Stimulated activated CD4-positive, alpha-beta T cell treated with anti-CD3 and anti-CD28 coated beads, Interleukin-15, amount 100 ng/mL, for 1 hour (primary cell): ENCODE results near the gene SLC9A3.

Source experiments
- DNase-seq, 2 donors: peaks; one replicate each; pipeline ENCODE4 v3.0.0-alpha.2; 2020; ENCODE audit warnings: low read depth in 1 of 2, low spot score in 1 of 2

The SLC9A3 gene

GRCh38 chr5:432201-432927, 91.9 kb downstream of the SLC9A3 start:
- no peak for DNase-seq

- no peak for DNase-seq
These were observed 92.6 kb downstream of the SLC9A3 start for GRCh38 chr5:431711-432050.

DNA sequence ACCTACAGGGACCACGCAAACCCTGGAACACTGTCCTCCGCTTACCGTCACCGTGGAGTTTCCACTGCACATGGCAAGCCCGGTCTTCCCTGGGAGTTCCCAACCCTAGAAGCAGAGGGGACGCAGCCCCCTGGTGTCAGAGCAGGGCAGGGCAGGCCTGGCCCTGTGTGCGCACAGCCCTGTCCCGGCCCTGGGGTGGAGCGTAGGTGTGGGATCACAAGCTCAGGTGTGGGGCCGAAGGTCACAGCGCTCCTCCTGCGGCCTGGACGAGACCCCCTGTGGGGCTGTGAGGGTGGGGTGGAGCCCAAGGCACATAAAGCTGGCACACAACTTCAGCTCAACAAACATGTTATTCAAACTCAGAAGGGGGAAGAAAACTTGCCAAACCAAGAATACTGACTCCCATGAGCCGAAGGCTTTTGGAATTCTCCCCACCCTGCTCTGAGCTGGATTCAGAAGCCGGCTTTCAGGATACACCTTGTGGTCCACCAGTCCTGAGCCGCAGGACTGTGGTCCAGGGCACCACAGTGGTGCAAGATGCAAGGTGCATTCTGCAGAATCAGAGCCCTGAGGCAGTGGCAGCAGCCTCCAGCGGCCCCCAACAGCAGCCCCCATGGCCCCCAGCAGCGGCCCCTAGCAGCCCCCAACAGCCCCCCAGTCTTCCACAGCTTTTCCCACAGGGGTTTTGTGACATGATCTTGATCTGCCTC, 93.1 kb downstream of the SLC9A3 start:
- DNase-seq, result peak in 1 of 2 donors; percentile 49

DNA sequence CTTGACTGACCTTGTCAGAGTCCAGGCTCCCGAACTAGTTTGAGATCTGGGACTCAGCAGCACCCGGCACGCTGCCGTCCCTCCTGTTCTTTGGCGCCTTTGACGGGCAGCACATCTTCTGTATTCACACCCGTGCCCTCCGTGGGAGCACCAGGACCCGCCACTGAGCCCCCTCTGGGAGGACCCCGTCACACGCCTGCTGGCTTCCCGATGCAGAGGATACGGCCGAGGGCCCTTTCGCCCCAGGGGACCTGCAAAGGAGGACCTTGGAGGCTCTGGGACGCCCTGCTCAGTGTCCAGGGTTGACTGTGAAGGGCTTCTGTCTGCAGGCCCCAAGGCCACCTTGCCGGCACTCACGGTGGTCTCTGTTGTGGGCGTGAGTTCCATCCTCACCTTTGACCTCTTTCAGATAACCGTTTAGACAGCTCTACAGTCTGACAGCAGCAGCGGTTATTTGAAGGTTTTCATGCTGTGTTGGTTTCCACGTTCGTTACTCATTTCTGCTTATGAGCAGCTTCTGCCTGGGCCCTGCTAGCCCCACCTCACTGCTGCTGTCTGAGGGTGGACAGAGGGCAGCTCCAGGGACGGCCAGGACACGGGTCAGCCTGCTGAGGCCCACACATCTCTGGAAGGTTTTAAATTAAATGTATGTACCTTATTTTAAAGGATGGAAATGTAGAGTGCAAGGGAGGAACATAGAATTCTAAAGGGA, 93.9 kb downstream of the SLC9A3 start:
- no peak for DNase-seq

DNA sequence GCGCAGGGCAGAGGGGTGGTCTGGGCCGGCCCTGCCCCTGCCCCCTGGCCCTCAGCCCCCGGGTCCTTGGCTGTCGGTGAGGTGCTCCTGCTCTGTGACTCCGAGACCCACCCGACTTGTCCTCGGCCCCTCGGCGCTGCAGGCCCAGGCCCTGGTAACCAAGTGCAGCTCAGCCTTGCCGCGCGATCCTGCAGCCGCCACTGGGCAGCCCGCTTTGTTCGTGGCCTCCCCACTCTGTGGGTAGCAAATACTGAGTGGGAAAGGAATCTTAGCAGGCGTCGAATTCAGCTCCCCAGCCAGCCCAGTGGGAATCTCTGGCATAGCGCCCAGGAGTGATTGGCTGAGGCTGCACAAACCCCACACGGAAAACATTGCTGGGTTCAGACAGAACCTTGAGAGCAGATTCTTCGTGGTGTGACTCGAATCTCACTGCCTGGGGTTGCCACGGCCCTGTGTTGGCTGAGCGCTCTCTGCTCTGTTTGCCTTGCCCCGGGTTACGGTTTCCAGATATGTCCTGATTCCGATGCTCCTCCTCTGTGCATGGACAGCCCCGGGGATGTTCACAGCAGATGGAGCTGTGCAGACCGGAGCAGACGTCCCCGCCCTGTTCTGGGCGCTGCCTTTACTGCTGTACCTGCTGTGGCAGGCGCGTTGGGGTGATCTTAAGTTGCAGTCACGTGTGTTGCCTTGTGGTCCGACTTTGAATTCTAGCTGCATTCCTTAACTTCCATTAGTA, 94.6 kb downstream of the SLC9A3 start:
- no peak for DNase-seq

DNA sequence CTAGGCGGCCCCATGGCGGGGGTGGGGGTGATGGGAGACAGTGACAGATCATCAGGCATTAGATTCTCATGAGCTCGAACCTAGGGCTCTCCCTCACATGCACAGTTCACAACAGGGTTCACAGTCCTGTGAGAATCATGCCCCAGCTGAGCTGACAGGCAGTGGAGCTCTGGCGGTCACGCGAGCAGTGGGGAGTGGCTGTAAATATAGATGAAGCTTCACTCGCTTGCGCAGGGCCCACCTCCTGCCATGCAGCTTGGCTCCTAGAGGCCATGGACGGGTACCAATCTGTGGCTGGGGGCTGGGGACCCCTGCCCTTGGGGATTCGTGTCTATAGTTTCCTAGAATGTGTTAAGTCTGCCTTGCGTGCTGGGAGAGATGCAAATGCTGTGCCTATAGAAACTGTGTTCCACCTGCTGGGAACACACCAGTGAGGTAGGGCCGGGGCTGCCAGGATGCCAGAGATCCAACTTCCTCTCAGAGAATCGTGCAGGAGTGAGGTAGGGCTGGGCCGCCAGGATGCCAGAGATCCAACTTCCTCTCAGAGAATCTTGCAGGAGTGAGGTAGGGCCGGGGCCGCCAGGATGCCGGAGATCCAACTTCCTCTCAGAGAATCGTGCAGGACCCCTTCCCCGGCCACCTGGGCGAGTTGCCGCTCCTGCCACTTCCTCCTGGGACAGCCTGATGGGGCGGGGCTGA, 95.3 kb downstream of the SLC9A3 start:
- no peak for DNase-seq

- DNase-seq, result no peak
These were observed 96.0 kb downstream of the SLC9A3 start for GRCh38 chr5:428219-428618.

DNA sequence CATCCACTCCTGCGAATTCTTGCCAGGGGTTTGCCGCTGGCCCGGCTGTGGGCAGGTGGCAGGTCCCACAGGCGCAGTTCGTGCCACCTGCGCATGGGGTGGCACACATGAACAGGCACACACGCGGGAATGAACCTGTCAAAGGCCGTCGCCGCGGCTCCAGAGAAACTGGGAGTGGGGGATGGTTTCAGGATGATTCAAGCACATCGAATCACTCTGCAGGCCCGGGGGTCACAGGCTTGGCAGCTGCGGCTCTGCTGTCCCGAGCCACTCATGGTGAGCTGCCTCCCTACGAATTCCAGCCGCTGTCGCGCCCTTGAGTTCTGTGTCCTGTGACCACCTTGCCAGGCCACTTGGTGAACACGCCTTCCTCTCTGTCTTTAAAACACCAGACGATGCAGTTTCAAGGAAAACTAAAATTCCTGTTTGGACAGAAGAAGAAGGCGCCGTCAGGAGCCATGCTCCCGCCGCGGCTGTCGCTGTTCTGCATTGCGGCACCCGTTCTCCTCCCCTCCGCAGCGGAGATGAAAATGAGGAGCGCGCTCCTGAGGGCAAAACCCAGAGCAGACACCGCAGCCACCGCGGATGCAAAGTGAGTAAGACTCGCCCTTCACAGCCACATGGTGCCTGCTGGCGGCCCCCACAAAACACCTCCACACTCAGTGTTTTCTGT, 96.7 kb downstream of the SLC9A3 start:
- DNase-seq, result no peak

DNA sequence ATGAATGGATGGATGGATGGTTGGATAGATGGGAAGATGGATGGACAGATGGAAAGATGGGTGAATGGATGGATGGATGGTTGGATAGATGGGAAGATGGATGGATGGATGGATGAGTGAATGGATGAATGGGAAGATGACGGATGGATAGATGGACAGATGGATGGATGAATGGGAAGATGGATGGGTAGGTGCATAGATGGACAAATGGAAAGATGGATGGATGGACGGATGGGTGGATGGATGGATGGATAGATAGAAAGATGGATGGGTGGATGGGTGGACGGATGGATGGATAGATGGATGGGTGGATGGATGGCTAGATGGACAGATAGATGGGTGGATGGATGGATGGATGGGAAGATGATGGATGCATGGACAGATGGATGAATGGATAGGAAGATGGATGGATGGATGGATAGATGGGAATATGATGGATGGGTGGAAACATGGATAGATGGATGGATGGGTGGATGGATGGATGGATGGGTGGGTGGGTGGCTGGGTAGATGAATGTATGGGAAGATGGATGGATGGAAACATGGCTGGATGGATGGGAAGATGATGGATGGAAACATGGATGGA, 97.8 kb downstream of the SLC9A3 start:
- no peak for DNase-seq

DNA sequence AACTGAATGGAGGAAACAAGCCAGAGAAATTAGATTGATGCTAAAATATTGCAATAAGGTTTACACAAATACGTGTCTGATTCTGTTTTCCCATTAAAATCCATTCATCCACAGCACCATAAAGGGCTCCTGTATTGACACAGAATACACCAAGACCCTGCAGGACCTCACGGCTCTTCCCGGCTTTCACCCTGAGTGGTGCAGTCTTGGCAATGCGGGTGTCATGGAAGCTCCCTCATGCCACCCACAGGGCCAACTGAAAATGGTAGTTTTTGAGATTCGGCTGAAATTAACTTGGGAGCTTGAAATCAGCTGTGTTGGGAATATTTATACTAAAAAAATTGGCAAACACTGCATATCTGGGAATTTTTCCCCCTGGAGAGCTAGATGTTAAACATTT, 98.5 kb downstream of the SLC9A3 start:
- DNase-seq, result no peak

- DNase-seq, result no peak
These were observed 99.7 kb downstream of the SLC9A3 start for GRCh38 chr5:424301-425110.

- DNase-seq, result no peak
These were observed 100.5 kb downstream of the SLC9A3 start for GRCh38 chr5:423626-424261.

DNA sequence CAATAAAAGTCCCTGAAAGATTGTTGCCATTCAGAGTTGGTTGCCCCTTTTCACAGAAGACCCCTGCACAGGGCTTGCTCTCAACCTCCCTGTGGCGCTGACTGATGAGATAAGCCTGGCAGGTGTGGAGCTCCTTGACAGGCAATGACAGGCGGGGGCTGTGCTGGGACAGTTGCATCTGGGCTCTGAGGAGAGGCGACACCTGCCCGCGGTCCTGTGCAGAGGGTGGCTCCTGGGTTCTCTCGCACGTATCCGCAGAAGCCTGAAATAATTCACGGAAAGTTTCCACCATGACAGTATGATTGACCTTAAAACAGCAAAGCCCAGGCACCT, 101.0 kb downstream of the SLC9A3 start:
- DNase-seq, result no peak

DNA sequence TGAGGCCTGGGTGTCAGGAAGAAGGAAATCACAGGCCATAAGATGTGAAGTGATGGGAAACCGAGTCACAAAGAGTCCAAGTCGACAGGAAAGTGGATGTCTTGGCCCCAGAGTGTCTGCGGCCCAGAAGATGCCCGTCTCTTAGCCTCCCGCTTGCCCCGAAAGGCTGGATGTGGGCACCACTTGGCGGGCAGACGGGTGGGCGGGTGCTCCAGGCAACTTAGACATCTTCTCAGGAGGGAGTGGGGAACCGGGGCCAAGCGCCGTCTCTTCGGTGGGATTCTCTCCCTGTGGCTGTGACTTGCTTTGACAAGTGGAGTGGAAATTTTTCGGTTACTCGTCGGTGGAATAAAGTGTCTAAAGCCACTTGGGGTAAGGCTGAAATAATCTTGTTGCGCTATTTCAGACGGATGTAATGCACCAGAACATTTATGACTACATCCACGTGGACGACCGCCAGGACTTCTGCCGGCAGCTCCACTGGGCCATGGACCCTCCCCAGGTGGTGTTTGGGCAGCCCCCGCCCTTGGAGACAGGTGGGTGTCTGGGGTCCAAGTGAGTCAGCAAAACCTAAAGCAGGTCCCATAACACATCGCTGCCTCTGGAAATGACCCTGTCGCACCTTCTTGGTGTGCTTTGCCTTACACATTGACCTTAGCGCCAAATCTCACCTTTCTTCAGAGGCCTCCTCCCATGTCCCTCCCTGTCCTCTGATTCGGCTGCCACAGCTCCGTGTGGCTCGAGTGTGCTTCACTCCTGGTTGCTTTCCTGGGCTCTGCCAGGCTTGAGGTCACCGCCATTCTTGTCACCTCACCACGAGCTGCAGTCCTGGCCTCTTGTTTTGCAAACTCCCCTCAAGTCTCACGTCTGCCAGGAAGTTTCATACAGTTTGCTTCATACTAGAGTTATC, 101.7 kb downstream of the SLC9A3 start:
- DNase-seq, result no peak

GRCh38 chr5:421901-422300, 102.3 kb downstream of the SLC9A3 start:
- DNase-seq, result no peak

DNA sequence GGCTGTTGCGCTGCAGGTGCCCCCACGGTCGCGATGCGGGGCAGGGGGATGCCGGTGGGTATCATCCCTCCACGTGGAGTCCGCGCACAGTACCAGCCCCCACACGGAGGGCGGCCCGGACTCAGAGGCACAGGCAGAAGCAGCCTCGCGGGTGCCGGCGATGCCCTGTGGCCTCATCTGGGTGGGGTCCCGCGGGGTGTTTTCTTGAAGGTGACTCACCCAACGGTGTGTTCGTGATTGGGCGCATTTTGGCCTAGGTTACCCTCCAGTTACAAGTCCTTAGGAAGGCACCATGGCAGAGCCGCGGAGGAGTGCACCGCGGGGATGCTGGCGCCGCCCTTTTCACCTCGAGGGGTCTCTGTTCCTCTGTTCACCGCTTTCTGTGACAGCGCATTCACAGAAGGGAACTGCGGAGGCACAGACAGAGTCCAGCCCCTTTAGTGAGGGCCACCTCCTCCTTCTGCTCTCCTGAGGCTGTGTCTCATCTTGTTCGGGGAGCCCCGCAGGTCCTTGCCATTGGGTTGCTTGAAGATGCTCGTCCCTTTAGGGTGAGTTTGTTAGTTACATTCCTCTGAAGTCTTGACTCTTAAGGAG, 102.9 kb downstream of the SLC9A3 start:
- no peak for DNase-seq

DNA sequence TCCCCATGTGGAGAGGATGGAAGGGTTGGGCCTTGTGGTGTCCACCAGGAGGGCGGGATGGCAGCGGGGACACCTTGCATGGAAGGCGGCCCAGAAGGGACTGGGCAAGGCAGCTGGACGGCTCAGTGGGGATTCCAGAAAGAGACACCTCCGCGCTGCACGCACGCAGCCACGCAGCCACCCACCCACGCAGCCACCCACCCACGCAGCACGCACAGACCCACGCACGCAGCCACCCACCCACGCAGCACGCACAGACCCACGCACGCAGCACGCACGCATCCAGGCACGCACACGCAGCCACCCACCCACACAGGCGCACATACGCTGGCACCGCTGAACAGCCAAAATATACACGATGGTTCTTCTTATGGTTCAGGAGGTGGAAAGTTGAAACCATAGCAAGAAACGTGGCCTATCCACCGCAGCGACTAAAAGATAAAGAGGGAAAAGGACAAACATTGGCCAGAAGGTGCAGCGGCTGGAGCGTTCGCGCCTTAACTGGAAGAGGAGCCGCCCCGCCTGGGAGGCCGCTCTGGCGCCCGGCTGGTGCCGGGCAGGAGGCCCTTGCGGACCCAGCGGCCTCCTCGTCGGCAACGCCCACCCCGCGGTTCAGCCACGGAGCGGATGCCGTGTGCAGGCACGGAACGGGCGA, 103.5 kb downstream of the SLC9A3 start:
- no peak for DNase-seq
